ENCODE results near the gene MGAT5.

Gene MGAT5

GRCh38 chr2:134370655-134371445, 117.0 kb downstream of the MGAT5 start:
- no peak for DNase-seq

GRCh38 chr2:134372141-134372540, 118.3 kb downstream of the MGAT5 start:
- no peak for DNase-seq

- no peak for DNase-seq
Observed at GRCh38 chr2:134372611-134373131, 118.8 kb downstream of the MGAT5 start.

- DNase-seq = no peak
Observed at GRCh38 chr2:134375935-134376334, 122.1 kb downstream of the MGAT5 start.

GRCh38 chr2:134377730-134378129, 123.9 kb downstream of the MGAT5 start:
- no peak for DNase-seq

- DNase-seq = no peak
Observed at GRCh38 chr2:134379293-134379692, 125.4 kb downstream of the MGAT5 start.

- no peak for DNase-seq
Observed at GRCh38 chr2:134379722-134380121, 125.8 kb downstream of the MGAT5 start.

GRCh38 chr2:134381141-134381540, 127.3 kb downstream of the MGAT5 start:
- DNase-seq = no peak

- DNase-seq = no peak
Observed at GRCh38 chr2:134384131-134384530, 130.3 kb downstream of the MGAT5 start.

- no peak for DNase-seq
Observed at GRCh38 chr2:134385195-134385594, 131.3 kb downstream of the MGAT5 start.

- DNase-seq = no peak
Observed at GRCh38 chr2:134386310-134386709, 132.4 kb downstream of the MGAT5 start.

- no peak for DNase-seq
Observed at GRCh38 chr2:134389381-134389780, 135.5 kb downstream of the MGAT5 start.

GRCh38 chr2:134391751-134392160, 137.9 kb downstream of the MGAT5 start:
- DNase-seq = no peak

- no peak for DNase-seq
Observed at GRCh38 chr2:134392442-134393074, 138.7 kb downstream of the MGAT5 start.

- DNase-seq = no peak
Observed at GRCh38 chr2:134393075-134393461, 139.2 kb downstream of the MGAT5 start.

- DNase-seq = no peak
Observed at GRCh38 chr2:134395779-134396178, 141.9 kb downstream of the MGAT5 start.

GRCh38 chr2:134396493-134396892, 142.6 kb downstream of the MGAT5 start:
- DNase-seq = no peak

GRCh38 chr2:134397146-134397896, 143.4 kb downstream of the MGAT5 start:
- no peak for DNase-seq

GRCh38 chr2:134398300-134398699, 144.4 kb downstream of the MGAT5 start:
- no peak for DNase-seq

- DNase-seq = no peak
Observed at GRCh38 chr2:134399096-134399495, 145.2 kb downstream of the MGAT5 start.

GRCh38 chr2:134401081-134401497, 147.2 kb downstream of the MGAT5 start:
- no peak for DNase-seq

GRCh38 chr2:134401789-134402188, 147.9 kb downstream of the MGAT5 start:
- no peak for DNase-seq

GRCh38 chr2:134402410-134402809, 148.5 kb downstream of the MGAT5 start:
- DNase-seq = no peak
